Type B pancreatic cell (in vitro differentiated cells): ENCODE data around the gene ABCG1. TPM values are rescaled to one million over a fixed set of nuclear protein-coding genes. Genes with fewer than 3 reads are reported as not detected.

Experiments
- DNase-seq: peaks from one replicate; pipeline ENCODE4 v3.0.0; 2021; ENCODE audit warnings: mixed read lengths; ENCODE audit not compliant: unreplicated experiment; ENCODE audit errors: extremely low spot score
- H3K27ac Mint-ChIP-seq: 2 replicates; pipeline ENCODE4 v1.8.0; 2021; ENCODE audit warnings: mild to moderate bottlenecking, mixed read lengths
- H3K27me3 Mint-ChIP-seq: 2 replicates; pipeline ENCODE4 v1.8.0; 2021; ENCODE audit warnings: mixed read lengths
- H3K36me3 Mint-ChIP-seq: 2 replicates; pipeline ENCODE4 v1.8.0; 2021; ENCODE audit warnings: mixed read lengths
- H3K4me1 Mint-ChIP-seq: one replicate; pipeline ENCODE4 v1.8.0; 2021; ENCODE audit warnings: mixed read lengths; ENCODE audit not compliant: unreplicated experiment
- H3K4me3 Mint-ChIP-seq: 2 replicates; pipeline ENCODE4 v1.8.0; 2021; ENCODE audit warnings: mild to moderate bottlenecking, mixed read lengths
- H3K9me3 Mint-ChIP-seq: 2 replicates; pipeline ENCODE4 v1.8.0; 2021; ENCODE audit warnings: mixed read lengths
- total RNA-seq: library from RNA; stranded (reverse); gene quantifications from 2 replicates; pipeline ENCODE4 v1.2.1, GENCODE V29; 2021; ENCODE audit warnings: low replicate concordance
- TF ChIP-seq, protein P1 (sequence below): fragments of 200-600 bp; sonication (generic); conservative IDR thresholded peaks from 2 replicates; pipeline ENCODE4 v1.5.0; 2021; ENCODE audit warnings: antibody characterized with exemption, mild to moderate bottlenecking

Gene ABCG1
- total RNA-seq, 1 donor from 2014 or later: 6.2 TPM

DNA sequence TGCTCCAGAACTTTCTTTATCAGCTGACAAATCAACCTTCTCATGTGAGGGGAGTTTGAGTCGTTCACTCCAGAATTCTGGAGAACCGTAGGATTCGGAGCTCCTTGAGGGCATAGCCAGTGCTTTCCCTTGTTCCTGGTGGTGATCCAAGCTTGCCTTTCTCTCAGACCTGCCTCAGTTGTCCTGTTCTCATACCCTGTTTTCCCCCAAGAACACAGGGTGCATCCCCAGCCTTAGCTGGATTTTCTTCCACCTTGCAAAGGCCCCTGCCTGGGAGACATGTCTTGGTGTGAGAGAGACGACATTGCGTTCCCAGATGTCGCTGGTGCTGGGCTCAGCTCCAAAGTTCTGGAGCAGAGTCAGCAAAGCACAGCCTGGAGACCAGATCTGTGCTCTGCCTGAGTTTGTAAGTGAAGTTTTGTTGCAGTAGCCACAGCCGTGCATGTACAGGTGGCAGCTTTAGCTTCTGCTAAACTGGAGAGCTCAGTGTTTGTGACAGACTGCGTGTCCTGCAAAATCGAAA lies 40.0 kb downstream of the ABCG1 start:
- H3K4me3 Mint-ChIP-seq: no peak overlapping the region
- H3K9me3 Mint-ChIP-seq: no peaks in the 10 kb centered on the region
- H3K27me3 Mint-ChIP-seq: peaks cover 15% of the 10 kb centered on the region
- TF ChIP-seq, protein P1, sequence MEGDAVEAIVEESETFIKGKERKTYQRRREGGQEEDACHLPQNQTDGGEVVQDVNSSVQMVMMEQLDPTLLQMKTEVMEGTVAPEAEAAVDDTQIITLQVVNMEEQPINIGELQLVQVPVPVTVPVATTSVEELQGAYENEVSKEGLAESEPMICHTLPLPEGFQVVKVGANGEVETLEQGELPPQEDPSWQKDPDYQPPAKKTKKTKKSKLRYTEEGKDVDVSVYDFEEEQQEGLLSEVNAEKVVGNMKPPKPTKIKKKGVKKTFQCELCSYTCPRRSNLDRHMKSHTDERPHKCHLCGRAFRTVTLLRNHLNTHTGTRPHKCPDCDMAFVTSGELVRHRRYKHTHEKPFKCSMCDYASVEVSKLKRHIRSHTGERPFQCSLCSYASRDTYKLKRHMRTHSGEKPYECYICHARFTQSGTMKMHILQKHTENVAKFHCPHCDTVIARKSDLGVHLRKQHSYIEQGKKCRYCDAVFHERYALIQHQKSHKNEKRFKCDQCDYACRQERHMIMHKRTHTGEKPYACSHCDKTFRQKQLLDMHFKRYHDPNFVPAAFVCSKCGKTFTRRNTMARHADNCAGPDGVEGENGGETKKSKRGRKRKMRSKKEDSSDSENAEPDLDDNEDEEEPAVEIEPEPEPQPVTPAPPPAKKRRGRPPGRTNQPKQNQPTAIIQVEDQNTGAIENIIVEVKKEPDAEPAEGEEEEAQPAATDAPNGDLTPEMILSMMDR: peak; percentile 30
- no peak overlapping the region for H3K27ac Mint-ChIP-seq
- peaks cover 24% of the 10 kb centered on the region for H3K4me1 Mint-ChIP-seq
- no peak for DNase-seq
- H3K36me3 Mint-ChIP-seq: no peaks in the 10 kb centered on the region

GRCh38 chr21:42260121-42260520 lies 41.2 kb downstream of the ABCG1 start:
- Mint-ChIP-seq H3K27ac (no peak overlapping the region), H3K36me3 (no peaks in the 10 kb centered on the region), H3K4me1 (peaks cover 18% of the 10 kb centered on the region), H3K27me3 (peaks cover 14% of the 10 kb centered on the region), H3K4me3 (no peak overlapping the region), H3K9me3 (no peaks in the 10 kb centered on the region)
- DNase-seq: no peak
- TF ChIP-seq, protein P1: no peak

DNA sequence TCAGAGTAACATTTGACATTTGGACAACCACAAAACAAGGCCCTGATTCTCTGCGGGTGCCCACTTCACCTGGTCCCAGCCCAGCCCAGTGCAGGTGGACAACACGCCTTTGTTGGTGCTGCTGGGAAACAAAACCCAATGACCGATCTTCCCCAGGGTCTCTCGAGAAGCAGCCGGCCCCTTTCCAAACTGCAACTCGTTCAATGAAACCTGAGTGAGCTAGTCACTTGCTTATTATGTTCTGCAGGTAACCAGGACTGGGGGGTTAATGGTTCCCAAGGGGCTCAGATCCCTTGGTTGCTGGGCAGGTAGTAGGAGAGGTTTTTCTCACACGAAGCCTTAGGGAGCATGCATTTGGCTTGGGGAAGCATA lies 42.9 kb downstream of the ABCG1 start:
- Mint-ChIP-seq H3K9me3 (no peaks in the 10 kb centered on the region), H3K27ac (no peak overlapping the region), H3K4me3 (no peak overlapping the region), H3K36me3 (no peaks in the 10 kb centered on the region), H3K27me3 (peaks cover 14% of the 10 kb centered on the region), H3K4me1 (peaks cover 18% of the 10 kb centered on the region)
- TF ChIP-seq, protein P1: no peak
- DNase-seq: no peak

DNA sequence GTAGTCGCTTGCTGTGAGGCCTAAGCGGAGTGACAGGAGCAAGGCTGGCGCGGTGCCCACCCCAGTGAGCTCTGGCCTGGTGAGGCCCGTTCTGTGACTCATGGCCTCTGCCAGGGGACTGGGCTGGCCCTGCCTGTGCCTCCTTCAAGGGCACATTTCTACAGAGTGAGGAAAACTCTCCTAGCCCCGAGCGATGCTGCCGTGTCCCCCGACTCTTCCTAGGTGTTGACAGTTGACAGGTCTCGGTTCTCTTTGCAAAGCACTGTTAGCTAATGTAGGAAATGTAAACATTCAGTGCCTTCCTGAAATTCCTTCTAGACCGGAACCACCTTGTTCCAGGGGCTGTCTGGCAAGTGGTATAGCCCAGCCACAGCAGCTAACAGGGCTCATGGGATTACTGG lies 43.9 kb downstream of the ABCG1 start:
- peaks cover 14% of the 10 kb centered on the region for H3K27me3 Mint-ChIP-seq
- no peak overlapping the region for H3K4me3 Mint-ChIP-seq
- H3K9me3 Mint-ChIP-seq: no peaks in the 10 kb centered on the region
- no peak overlapping the region for H3K27ac Mint-ChIP-seq
- no peaks in the 10 kb centered on the region for H3K36me3 Mint-ChIP-seq
- H3K4me1 Mint-ChIP-seq: peaks cover 14% of the 10 kb centered on the region
- DNase-seq: no peak
- TF ChIP-seq, protein P1: no peak

DNA sequence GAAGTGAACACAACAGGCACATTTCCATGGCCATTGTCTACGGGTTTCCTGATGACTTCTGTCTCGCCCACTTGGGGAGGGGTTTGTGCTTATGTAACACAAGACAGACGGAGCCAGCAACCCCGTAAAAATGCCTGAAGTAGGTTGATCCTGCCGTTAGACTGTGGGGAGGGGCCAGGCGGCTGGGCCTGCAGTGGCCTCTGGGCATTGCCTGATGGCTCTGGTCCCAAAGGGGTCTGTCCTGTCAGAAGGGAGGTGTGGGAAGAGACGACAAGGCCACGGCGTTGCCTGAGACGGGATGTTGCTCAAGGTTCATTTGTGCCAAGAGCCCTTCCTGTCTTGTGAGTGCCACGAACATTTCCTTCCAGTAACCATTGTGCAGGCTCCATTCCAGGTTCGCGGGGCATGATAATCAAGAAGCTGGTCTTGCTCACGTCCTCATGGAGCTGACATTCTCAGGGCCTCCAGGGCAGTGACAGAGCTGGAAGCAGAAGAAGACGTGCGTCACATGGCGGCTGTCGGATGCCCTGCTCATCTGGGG lies 44.7 kb downstream of the ABCG1 start:
- TF ChIP-seq, protein P1: no peak
- no peak for DNase-seq

More for the DNA sequence above, 44.7 kb downstream of the ABCG1 start:
- Mint-ChIP-seq H3K9me3 (no peaks in the 10 kb centered on the region), H3K27ac (no peak overlapping the region), H3K4me3 (no peak overlapping the region), H3K4me1 (peaks cover 14% of the 10 kb centered on the region), H3K27me3 (peaks cover 11% of the 10 kb centered on the region), H3K36me3 (no peaks in the 10 kb centered on the region)
